Subcutaneous adipose tissue (tissue), 4 donors: ENCODE results near the gene SUN2. TPM values are rescaled to one million over a fixed set of nuclear protein-coding genes. Genes with fewer than 3 reads are reported as not detected.

ENCODE experiments used
- total RNA-seq, 4 donors: library from RNA; depleted of rRNA; stranded (reverse); fragments of >200 nt; gene quantifications; one replicate each; pipeline ENCODE4 v1.1.0, GENCODE V29; 2016
- TF ChIP-seq, protein P1 (sequence below): fragments of 450-650 bp; IDR thresholded peaks from one replicate; pipeline ENCODE4 v1.5.1; 2016; ENCODE audit warnings: low read depth, mild to moderate bottlenecking, control low read depth, antibody characterized with exemption, moderate library complexity

SUN2 gene
- total RNA-seq, 4 donors from 2014 or later = 177 to 749 (median 361) TPM

DNA sequence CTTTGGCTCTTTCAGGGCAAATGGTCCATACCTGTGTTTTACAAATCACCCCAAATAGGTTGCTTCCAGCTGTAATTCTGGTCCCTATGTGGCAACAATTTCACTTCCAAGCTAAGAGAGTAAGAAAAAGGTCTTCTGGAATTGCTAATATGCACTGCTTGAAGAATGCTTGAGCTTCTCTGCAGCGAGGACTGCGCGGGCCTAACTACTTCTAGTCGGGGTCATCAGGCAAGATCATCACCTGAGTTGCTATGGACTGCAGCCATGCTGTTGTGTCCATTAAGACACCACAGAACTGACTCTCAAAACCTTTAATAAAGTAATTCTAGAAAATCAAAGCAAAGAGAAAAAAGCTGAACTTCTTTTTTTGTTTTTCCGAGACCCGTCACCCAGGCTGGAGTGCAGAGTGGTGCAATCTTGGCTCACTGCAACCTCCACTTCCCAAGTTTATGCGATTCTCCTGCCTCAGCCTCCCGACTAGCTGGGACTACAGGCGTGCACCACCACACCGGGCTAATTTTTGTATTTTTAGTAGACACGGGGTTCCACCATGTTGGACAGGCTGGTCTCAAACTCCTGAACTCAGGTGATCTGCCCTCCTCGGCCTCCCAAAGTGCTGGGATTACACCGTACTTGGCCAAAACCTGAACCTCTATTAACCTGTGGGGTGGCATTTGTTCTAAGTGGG is 57.2 kb downstream of the SUN2 start:
- TF ChIP-seq, protein P1, sequence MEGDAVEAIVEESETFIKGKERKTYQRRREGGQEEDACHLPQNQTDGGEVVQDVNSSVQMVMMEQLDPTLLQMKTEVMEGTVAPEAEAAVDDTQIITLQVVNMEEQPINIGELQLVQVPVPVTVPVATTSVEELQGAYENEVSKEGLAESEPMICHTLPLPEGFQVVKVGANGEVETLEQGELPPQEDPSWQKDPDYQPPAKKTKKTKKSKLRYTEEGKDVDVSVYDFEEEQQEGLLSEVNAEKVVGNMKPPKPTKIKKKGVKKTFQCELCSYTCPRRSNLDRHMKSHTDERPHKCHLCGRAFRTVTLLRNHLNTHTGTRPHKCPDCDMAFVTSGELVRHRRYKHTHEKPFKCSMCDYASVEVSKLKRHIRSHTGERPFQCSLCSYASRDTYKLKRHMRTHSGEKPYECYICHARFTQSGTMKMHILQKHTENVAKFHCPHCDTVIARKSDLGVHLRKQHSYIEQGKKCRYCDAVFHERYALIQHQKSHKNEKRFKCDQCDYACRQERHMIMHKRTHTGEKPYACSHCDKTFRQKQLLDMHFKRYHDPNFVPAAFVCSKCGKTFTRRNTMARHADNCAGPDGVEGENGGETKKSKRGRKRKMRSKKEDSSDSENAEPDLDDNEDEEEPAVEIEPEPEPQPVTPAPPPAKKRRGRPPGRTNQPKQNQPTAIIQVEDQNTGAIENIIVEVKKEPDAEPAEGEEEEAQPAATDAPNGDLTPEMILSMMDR = no peak

DNA sequence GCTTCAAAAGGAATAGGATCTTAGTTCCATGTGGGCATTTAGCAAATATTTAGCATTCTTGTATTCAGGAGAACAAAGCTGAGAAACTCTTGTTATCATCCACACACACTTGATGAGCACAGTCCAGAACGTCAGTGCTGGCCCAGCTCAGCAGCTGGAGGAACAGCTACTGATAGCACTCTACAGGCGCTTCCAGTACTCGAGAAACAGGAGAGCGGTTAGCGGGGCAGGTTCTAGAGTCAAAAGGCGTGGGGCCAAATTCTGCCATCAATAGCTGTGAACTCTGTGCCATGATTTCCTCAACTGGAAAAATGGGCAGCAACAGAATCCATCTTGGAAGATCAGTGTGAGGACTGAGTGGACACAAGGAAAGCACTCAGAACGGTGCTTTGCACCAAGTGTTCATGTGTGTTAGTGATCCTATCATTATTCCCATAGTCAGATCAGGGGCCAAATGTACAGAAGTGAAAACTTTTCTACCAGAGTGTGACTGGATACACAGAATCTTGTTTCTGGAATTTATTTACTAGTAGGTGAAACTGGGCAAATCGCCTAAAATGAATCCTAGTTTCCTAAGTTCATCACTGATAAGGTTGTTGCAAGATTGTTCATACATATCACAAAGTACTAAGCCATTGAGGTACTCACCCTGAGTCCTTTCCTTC is 58.2 kb downstream of the SUN2 start:
- TF ChIP-seq, protein P1 = no peak

DNA sequence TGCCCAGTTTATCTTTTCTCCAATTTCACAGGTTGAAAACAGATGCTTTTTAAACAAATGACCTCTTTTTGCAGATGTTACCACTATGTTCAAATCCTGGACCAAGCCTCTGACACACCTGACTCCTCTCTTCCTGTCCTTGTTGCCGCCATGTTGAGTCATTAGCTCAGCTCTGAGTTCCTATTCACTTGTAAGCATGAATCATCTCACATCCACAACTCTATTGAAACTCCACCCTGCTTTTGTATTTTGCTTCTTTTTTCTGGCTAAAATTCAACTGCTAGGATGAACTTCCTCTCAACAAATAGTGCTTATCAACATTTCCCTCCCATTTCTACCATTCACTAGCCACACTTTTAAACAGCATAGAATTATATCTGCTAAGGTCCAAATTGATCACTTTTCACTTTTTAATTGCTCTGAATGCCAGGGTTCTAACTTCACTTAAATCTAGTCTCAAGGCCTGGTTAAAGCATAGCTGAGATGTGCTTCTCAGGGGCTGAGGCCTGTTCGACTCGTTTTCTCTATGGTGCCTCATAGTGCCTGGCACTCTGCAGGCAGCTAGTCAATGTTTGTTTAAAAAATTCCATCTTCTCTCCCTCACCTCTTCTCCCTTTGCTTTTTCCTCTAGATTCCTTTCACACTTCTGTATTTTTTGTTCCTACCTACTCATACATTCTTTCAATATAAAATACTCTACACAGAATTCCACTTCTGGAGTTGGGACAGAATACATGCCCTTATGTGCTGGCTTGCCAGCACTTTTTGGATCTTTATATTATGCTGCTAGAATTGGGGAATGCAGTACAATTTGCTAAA is 59.0 kb downstream of the SUN2 start:
- TF ChIP-seq, protein P1 = no peak

DNA sequence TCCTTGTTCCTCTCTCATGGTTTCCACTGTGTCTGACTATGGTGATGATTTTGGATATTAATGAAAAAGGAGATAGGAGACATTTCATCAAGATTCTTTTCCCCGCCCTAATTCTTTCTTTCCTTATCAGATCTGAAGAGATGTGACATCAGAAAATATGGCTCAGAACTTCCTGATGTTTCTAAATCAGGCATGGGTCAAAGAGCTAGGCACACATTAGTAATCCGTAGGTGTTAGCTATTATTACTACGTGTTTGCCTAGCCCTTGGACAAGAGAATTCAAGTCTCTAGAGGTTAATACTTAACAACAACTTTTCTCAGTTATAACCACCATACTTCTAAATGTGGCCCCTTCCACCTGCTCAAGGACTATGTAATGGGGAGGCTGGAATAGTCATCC is 60.9 kb downstream of the SUN2 start:
- TF ChIP-seq, protein P1 = no peak

DNA sequence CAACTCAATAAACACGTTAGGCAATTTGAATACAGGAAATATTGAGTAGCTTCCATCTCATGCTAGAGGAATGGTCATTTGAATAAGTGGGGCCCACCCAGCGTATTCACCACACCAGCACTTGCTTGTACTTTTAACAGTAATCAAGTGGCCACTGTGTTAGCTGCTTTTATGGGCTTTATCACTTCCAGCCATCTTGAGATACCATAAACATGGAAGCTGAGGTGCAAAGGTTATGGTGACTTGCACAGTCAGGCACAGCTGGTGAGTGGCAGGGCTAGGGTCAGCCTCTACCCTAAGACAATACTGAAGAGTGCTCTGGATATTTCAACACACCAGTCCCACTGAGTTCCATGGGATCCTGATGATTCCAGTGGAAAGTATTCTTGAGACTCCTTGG is 61.7 kb downstream of the SUN2 start:
- TF ChIP-seq, protein P1 = no peak

DNA sequence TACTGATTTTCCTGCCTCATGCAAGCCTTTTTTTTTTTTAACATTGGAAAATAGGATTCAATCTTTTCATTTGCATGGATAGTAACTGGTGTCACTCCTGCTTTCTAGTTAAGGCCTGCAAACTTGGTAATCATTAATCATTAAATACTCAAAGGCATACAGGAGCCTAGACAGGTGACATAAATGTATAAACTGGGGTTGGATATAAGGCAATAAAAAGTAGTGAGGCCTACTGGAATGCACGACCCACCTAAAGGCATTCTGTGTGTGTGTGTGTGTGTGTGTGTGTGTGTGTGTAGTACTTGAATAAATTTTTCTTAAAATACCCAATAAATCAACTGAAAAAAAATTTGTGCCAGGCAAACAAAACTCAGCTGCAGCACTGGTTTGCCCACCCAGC is 66.1 kb downstream of the SUN2 start:
- TF ChIP-seq, protein P1 = no peak

DNA sequence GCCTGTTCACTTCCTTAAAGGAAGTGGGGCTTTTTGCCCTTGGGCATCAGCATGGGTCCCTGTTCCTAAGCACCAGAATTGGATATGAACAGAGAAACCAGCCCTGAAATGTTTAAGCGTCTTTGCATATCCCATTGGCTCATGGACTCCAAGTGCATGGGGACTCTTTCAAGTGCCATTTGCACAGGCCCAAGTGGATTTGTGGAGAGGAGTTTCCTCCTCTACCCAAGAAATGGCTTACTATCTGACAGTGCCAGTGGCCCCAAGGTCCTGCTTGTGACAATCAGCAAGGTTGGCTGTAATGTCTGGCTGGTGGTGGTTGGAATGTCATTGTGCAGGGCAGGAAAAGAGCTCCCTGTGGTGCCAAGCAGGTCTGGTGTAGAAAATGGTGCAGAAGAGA is 70.0 kb downstream of the SUN2 start:
- TF ChIP-seq, protein P1 = no peak
